Liver (tissue), 9 donors: Measurements from ENCODE around the gene DTD1. TPM values are rescaled to one million over a fixed set of nuclear protein-coding genes. Genes with fewer than 3 reads are reported as not detected.

Experiments
- DNase-seq: peaks from one replicate; pipeline ENCODE4 v3.0.0-alpha.2; 2017; ENCODE audit warnings: low spot score
- H3K27ac ChIP-seq, 2 donors: one replicate each; pipeline ENCODE4 v1.7.0; 2013; ENCODE audit warnings: inconsistent platforms in 2 of 2, low read length in 2 of 2, control low read depth in 1 of 2, low read depth in 1 of 2, mild to moderate bottlenecking in 1 of 2
- H3K27me3 ChIP-seq, 4 donors: one replicate each; pipeline versions ENCODE4 v1.6.1 to v1.7.0; 2013; ENCODE audit warnings: low read length in 3 of 4, inconsistent platforms in 1 of 4, mild to moderate bottlenecking in 1 of 4, moderate library complexity in 1 of 4; ENCODE audit not compliant: control insufficient read depth in 4 of 4, insufficient read depth in 4 of 4
- H3K36me3 ChIP-seq, 4 donors: one replicate each; pipeline versions ENCODE4 v1.6.1 to v1.7.0; 2013; ENCODE audit warnings: low read length in 3 of 4, mild to moderate bottlenecking in 3 of 4, low read depth in 1 of 4, moderate library complexity in 1 of 4; ENCODE audit not compliant: control insufficient read depth in 4 of 4, insufficient read depth in 3 of 4
- H3K4me1 ChIP-seq, 4 donors: one replicate each; pipeline versions ENCODE4 v1.6.1 to v1.7.0; 2013; ENCODE audit warnings: low read length in 3 of 4, mild to moderate bottlenecking in 3 of 4, moderate library complexity in 1 of 4; ENCODE audit not compliant: control insufficient read depth in 4 of 4, insufficient read depth in 4 of 4
- H3K4me3 ChIP-seq, 3 donors: one replicate each; pipeline versions ENCODE4 v1.6.1 to v1.7.0; 2013; ENCODE audit warnings: low read length in 3 of 3, control low read depth in 1 of 3, low read depth in 1 of 3, mild to moderate bottlenecking in 1 of 3
- H3K9ac ChIP-seq, 2 donors: one replicate each; pipeline ENCODE4 v1.7.0; 2013; ENCODE audit warnings: low read length in 2 of 2, mild to moderate bottlenecking in 2 of 2, moderate library complexity in 2 of 2, control low read depth in 1 of 2, low read depth in 1 of 2
- H3K9me3 ChIP-seq, 4 donors: one replicate each; pipeline versions ENCODE4 v1.6.1 to v1.7.0; 2013; ENCODE audit warnings: low read length in 3 of 4; ENCODE audit not compliant: control insufficient read depth in 4 of 4
- ATF3 ChIP-seq: IDR thresholded peaks from 2 replicates; pipeline ENCODE4 v1.6.1; 2016; ENCODE audit warnings: antibody characterized with exemption
- CTCF ChIP-seq: fragments of 150-350 bp; IDR thresholded peaks from 2 replicates; pipeline ENCODE4 v1.5.1; 2017; ENCODE audit warnings: improper control_type of control experiment, low read depth, low read length; ENCODE audit not compliant: missing input control
- EGR1 ChIP-seq, 2 donors: IDR thresholded peaks; 2 replicates each; pipeline ENCODE4 v1.6.1; 2016 to 2018; ENCODE audit warnings: antibody characterized with exemption in 2 of 2, low read depth in 2 of 2
- FOXA1 ChIP-seq: IDR thresholded peaks from 2 replicates; pipeline ENCODE4 v1.6.1; 2016; ENCODE audit warnings: antibody characterized with exemption
- FOXA2 ChIP-seq: IDR thresholded peaks from 2 replicates; pipeline ENCODE4 v1.6.1; 2016; ENCODE audit warnings: antibody characterized with exemption
- GABPA ChIP-seq, 2 donors: IDR thresholded peaks in 1 of 2; conservative IDR thresholded peaks in 1 of 2; 2 replicates each; pipeline ENCODE4 v1.6.1; 2016; ENCODE audit warnings: antibody characterized with exemption in 2 of 2, mild to moderate bottlenecking in 1 of 2, moderate library complexity in 1 of 2
- HNF4A ChIP-seq, 2 donors: conservative IDR thresholded peaks; 2 replicates each; pipeline ENCODE4 v1.6.1; 2016; ENCODE audit warnings: antibody characterized with exemption in 2 of 2, mild to moderate bottlenecking in 2 of 2
- HNF4G ChIP-seq: IDR thresholded peaks from 2 replicates; pipeline ENCODE4 v1.6.1; 2016; ENCODE audit warnings: antibody characterized with exemption
- JUND ChIP-seq, 2 donors: IDR thresholded peaks; 2 replicates each; pipeline ENCODE4 v1.6.1; 2016; ENCODE audit warnings: antibody characterized with exemption in 2 of 2
- MAX ChIP-seq: IDR thresholded peaks from 2 replicates; pipeline ENCODE4 v1.6.1; 2016; ENCODE audit warnings: antibody characterized with exemption
- NR2F2 ChIP-seq: IDR thresholded peaks from 2 replicates; pipeline ENCODE4 v1.6.1; 2016; ENCODE audit warnings: antibody characterized with exemption
- RAD21 ChIP-seq, 2 donors: IDR thresholded peaks; 2 replicates each; pipeline ENCODE4 v1.6.1; 2016; ENCODE audit warnings: antibody characterized with exemption in 2 of 2, mild to moderate bottlenecking in 2 of 2
- RXRA ChIP-seq, 2 donors: IDR thresholded peaks; 2 replicates each; pipeline ENCODE4 v1.6.1; 2017 to 2018; ENCODE audit warnings: antibody characterized with exemption in 2 of 2, mild to moderate bottlenecking in 1 of 2
- SP1 ChIP-seq: IDR thresholded peaks from 2 replicates; pipeline ENCODE4 v1.6.1; 2018; ENCODE audit warnings: antibody characterized with exemption, mild to moderate bottlenecking
- TAF1 ChIP-seq: conservative IDR thresholded peaks from 2 replicates; pipeline ENCODE4 v1.6.1; 2016; ENCODE audit warnings: antibody characterized with exemption, mild to moderate bottlenecking
- YY1 ChIP-seq: IDR thresholded peaks from 2 replicates; pipeline ENCODE4 v1.6.1; 2016; ENCODE audit warnings: antibody characterized with exemption, mild to moderate bottlenecking
- ZBTB33 ChIP-seq: IDR thresholded peaks from 2 replicates; pipeline ENCODE4 v1.6.1; 2016; ENCODE audit warnings: antibody characterized with exemption
- WGBS: extraction: QIAGEN DNeasy Blood & Tissue Kit; methylation state at CpG from one replicate; pipeline ENCODE4 v1.1.7; 2013; 5-methylcytosine and 5-hydroxymethylcytosine counted together
- polyA plus RNA-seq, 2 donors: library from polyadenylated mRNA; stranded (reverse) in 1 of 2; unstranded in 1 of 2; fragments of 200-250 nt in 1 of 2; fragments of >200 nt in 1 of 2; fragmentation: Nextera tagmentation in 1 of 2; extraction: Ambion mirVana in 1 of 2; gene quantifications; one replicate each; pipeline versions ENCODE4 v1.2.1 to v1.2.3, GENCODE V29; 2013 to 2015
- total RNA-seq, 2 donors: library from RNA; depleted of rRNA; stranded (reverse); fragments of >200 nt; gene quantifications; one replicate each; pipeline ENCODE4 v1.2.3, GENCODE V29; 2014
- donor health status: healthy.
- donor health status: healthy.
- donor health status: healthy.
- donor health status: healthy.
- donor health status: healthy.

Gene DTD1
- total and polyA plus RNA-seq, 4 donors = 7.8 to 11.3 (median 10.1) TPM

GRCh38 chr20:18638768-18639167 is 50.9 kb downstream of the DTD1 start:
- no peaks in the 10 kb centered on the region for H3K27me3 ChIP-seq
- no peak overlapping the region for H3K4me3 ChIP-seq
- H3K36me3 ChIP-seq = no peaks in the 10 kb centered on the region
- no peaks in the 10 kb centered on the region for H3K4me1 ChIP-seq
- no peak overlapping the region for H3K27ac ChIP-seq
- no peak overlapping the region for H3K9ac ChIP-seq
- 93% methylated on average over 2 of the region's 2 CpGs for WGBS
- DNase-seq = no peak
- H3K9me3 ChIP-seq = no peaks in the 10 kb centered on the region
- TF ChIP-seq ZBTB33 = no peak
- no peak for TF ChIP-seq NR2F2
- TF ChIP-seq CTCF = no peak
- TF ChIP-seq SP1 = no peak
- no peak for TF ChIP-seq RAD21 (IDR thresholded peaks at IDR 0.05)
- no peak for TF ChIP-seq EGR1 (IDR thresholded peaks at IDR 0.05; ENCODE audit: low read depth in 2 of 2)
- TF ChIP-seq HNF4A (conservative IDR thresholded peaks at IDR 0.05) = no peak
- no peak for TF ChIP-seq RXRA (IDR thresholded peaks at IDR 0.05)
- TF ChIP-seq ATF3 = no peak
- no peak for TF ChIP-seq JUND (IDR thresholded peaks at IDR 0.05)
- no peak for TF ChIP-seq FOXA2

- Histone ChIP-seq H3K9ac (no peak overlapping the region), H3K36me3 (no peaks in the 10 kb centered on the region), H3K27ac (no peak overlapping the region), H3K4me1 (no peaks in the 10 kb centered on the region), H3K27me3 (no peaks in the 10 kb centered on the region), H3K9me3 (no peaks in the 10 kb centered on the region), H3K4me3 (no peak overlapping the region)
- 86% methylated on average over 9 of the region's 9 CpGs for WGBS
- no peak for TF ChIP-seq FOXA1
- no peak for DNase-seq
Measured at GRCh38 chr20:18639501-18639979, 51.7 kb downstream of the DTD1 start.

- Histone ChIP-seq H3K9ac (no peak overlapping the region), H3K4me1 (no peaks in the 10 kb centered on the region), H3K9me3 (no peaks in the 10 kb centered on the region), H3K36me3 (no peaks in the 10 kb centered on the region), H3K27me3 (no peaks in the 10 kb centered on the region), H3K4me3 (no peak overlapping the region), H3K27ac (no peak overlapping the region)
- TF ChIP-seq NR2F2 (no peak), ATF3 (no peak), RXRA (IDR thresholded peaks at IDR 0.05) (no peak), HNF4A (conservative IDR thresholded peaks at IDR 0.05) (no peak), GABPA (IDR thresholded peaks at IDR 0.05 in 1 of 2, conservative IDR thresholded peaks at IDR 0.05 in 1 of 2) (no peak), YY1 (no peak), TAF1 (no peak), EGR1 (IDR thresholded peaks at IDR 0.05; ENCODE audit: low read depth in 2 of 2) (no peak), HNF4G (no peak), RAD21 (IDR thresholded peaks at IDR 0.05) (no peak), FOXA1 (no peak), CTCF (no peak), MAX (no peak)
- WGBS = 95% methylated on average over 3 of the region's 3 CpGs
- DNase-seq = no peak
Measured at GRCh38 chr20:18645196-18645745, 57.4 kb downstream of the DTD1 start.
